ENCODE data around the gene MOB4. TPM values are rescaled to one million over a fixed set of nuclear protein-coding genes. Genes with fewer than 3 reads are reported as not detected.

The MOB4 gene
- total and polyA plus RNA-seq, 2 experiments from 2014 or later: 68.2 to 87.0 TPM

GRCh38 chr2:197513915-197514314 is 2.0 kb upstream of the MOB4 start (continued):
- no peak for TF ChIP-seq ETS1 (IDR thresholded peaks at IDR 0.05)

DNA sequence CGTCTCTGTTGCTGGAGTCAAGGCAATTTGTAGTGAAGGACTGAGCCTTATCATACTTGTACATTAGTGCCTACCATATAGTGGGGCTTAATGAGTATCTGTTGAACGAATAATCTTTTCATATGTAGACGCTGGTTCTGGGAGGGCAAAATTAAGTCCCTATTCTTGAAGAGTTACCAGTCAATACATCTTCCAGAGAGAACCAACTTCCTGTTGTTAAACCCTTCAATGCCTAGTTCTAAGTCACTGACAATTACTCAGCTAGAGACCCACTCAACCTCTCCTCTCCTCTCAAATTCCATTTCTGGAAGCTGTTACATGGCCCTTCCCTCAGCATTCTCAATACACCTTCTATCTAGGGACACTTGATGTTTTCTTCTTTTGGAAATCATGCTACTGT is 1.1 kb upstream of the MOB4 start:
- no peak overlapping the region for H3K27ac Mint-ChIP-seq
- peak overlapping the region; percentile 86 for H3K4me3 ChIP-seq
- no peaks in the 10 kb centered on the region for H3K9me2 ChIP-seq (ENCODE audit: insufficient read depth)
- H3K4me2 ChIP-seq: peak overlapping the region; percentile 93
- H3K27me3 Mint-ChIP-seq (ENCODE audit: insufficient read depth, low read depth, poor library complexity): peaks cover 14% of the 10 kb centered on the region
- peaks cover 19% of the 10 kb centered on the region for H4K20me1 ChIP-seq (replicated peaks; ENCODE audit: insufficient read depth)
- no peaks in the 10 kb centered on the region for H3K36me3 ChIP-seq (ENCODE audit: insufficient read depth)
- H3K36me3 Mint-ChIP-seq (ENCODE audit: low read depth): peaks cover 8% of the 10 kb centered on the region
- no peaks in the 10 kb centered on the region for H3K27me3 ChIP-seq (ENCODE audit: insufficient read depth)
- peaks cover 25% of the 10 kb centered on the region for H3K4me1 Mint-ChIP-seq
- ATAC-seq (0 out of 3 replicates have a peak, but pooled peaks have one; percentile 2), DNase-seq (ENCODE audit: low spot score) (peak; percentile 36)
- H3K4me1 ChIP-seq (ENCODE audit: insufficient read depth): peaks cover 25% of the 10 kb centered on the region
- no peak overlapping the region for H2AFZ ChIP-seq
- H3K79me2 ChIP-seq (replicated peaks; ENCODE audit: insufficient read depth): peaks cover 35% of the 10 kb centered on the region
- H3K9me3 Mint-ChIP-seq: no peaks in the 10 kb centered on the region; the same call in 2 of the 3 replicates
- H3K27ac ChIP-seq (ENCODE audit: low read depth): no peak overlapping the region
- TF ChIP-seq ZNF462 (CRISPR knock-in tag; IDR thresholded peaks at IDR 0.05) (no peak), EZH2 (IDR thresholded peaks at IDR 0.05; ENCODE audit: low read depth, unreplicated experiment) (no peak), ETS1 (IDR thresholded peaks at IDR 0.05) (no peak), POLR2AphosphoS5 (IDR thresholded peaks at IDR 0.05; ENCODE audit: low read depth) (no peak)
- H3K4me3 Mint-ChIP-seq: peak overlapping the region; percentile 96
- H3F3A ChIP-seq (replicated peaks; ENCODE audit: low read depth): peaks cover 13% of the 10 kb centered on the region; the same call in 1 of the 2 replicates

All from GM23338 (cell line).